CD4-positive, alpha-beta T cell treated with Interleukin-21 for 1 hour (primary cell): ENCODE results near the gene MBD3.
A peak's percentile ranks its signal among the peaks of the same experiment; 100 is the strongest.
"Not testable (repeated sequence)": the region's sequence is repeated elsewhere in the genome, so short reads cannot be mapped to it uniquely, and the experiment has no call there.

ENCODE experiments used
- DNase-seq: peaks from one replicate; pipeline ENCODE4 v3.0.0-alpha.2; 2020

MBD3 gene

GRCh38 chr19:1568320-1569019 lies 24.2 kb downstream of the MBD3 start, which contains the start of gene MEX3D:
Gene MEX3D, minus strand, starts transcription at chr19:1568325. Its CDS starts 267 bp downstream, at chr19:1568058.
- DNase-seq = peak; percentile 85

DNA sequence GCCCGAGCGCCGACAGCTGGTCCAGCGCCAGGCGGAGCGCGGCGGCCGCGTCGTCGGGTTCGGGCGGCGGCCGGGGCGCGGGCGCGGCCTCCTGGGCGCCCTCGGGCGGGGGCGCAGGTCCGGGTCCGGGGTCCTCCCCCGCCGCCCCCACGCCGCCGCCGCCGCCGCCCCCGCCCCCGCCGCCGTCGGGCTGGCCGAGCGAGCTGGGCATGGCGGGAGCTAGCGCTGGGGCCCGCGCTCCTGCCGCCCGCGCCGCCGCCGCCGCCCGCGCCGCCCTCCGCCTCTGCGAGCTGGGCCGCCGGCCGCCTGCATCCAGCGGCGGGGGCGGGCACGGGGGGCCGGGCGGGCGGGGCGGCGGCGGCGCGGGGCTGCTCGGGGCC lies 24.8 kb downstream of the MBD3 start:
- DNase-seq = no peak

DNA sequence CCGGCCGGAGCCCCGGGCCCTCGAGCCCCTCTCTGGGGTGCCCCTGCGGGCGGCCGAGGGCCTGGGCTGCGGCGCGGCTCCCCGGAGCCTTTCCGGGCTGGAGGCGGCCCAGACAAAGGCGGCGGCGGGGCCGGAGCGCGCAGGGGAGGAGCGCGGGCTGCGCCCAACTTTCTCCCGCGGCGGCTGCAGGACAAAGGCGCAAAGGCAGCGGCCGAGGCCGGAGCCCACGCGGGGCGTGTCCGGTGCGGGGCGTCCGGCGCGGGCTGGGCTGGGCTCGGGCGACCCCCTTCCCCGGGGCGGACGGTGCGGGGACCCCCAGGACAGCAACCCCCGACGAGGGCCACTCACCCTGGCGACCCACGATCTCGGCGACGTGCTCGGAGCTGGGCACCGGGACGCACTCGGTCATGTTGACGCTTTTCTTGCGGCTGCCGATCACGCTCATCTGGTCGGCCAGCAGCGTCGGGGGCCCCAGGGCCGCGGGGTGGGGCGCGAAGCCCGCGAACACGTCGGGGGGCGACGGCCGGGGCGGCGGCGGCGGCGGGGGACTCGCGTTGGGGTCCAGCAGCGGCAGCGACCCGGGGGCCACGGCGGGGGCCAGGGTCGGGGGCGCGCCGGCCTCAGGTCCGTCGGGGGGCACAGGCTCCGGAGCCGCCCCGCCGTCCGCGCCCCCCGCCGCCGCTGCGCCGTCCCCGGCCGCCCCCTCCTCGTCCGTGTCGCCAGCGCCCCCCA lies 25.4 kb downstream of the MBD3 start:
- no peak for DNase-seq

DNA sequence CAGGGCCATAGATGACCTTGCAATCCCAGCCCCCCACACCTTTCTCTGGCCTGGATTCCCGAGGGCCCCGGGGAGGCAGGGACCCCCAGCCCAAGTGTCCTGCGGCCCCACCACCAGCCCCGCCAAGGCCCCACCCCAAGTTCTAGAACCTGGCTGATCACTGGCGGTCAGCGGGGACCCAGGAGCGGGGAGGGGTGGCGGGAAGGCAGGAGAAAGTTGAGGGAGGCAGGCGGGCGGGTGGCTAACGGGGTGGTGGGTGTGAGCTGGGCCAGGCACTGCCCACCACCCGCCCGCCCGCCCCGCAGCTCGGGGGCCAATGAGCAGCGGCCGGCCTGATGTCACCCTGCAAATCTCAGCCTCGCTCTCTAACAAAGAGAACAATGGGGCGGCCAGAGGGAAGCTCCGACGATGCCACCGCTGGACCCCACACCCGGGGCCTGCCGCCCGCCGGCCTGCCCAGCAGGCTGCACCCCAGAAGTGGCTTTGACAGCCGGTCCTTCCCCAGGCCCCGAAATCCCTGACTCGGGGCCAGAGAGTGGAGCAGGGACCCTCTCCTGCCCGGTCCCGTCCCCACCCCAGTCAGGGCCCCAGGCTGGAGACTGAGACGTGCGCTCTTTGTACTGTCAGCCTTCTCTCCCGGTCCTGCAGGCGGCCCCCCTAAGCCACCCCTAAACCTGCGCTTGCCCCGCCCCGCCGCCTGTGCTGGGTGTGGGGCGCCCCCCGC lies 26.1 kb downstream of the MBD3 start:
- no peak for DNase-seq

GRCh38 chr19:1563251-1563650 lies 29.4 kb downstream of the MBD3 start:
- no peak for DNase-seq

GRCh38 chr19:1561236-1561842 lies 31.3 kb downstream of the MBD3 start:
- no peak for DNase-seq

- no peak for DNase-seq
Measured at GRCh38 chr19:1560286-1560882, 32.3 kb downstream of the MBD3 start.

GRCh38 chr19:1558552-1558951 lies 34.1 kb downstream of the MBD3 start:
- DNase-seq = no peak

- no peak for DNase-seq
Measured at GRCh38 chr19:1556390-1557070, 36.1 kb downstream of the MBD3 start.

- DNase-seq = no peak
Measured at GRCh38 chr19:1555487-1556389, 36.9 kb downstream of the MBD3 start.

GRCh38 chr19:1554968-1555367 lies 37.7 kb downstream of the MBD3 start:
- no peak for DNase-seq

DNA sequence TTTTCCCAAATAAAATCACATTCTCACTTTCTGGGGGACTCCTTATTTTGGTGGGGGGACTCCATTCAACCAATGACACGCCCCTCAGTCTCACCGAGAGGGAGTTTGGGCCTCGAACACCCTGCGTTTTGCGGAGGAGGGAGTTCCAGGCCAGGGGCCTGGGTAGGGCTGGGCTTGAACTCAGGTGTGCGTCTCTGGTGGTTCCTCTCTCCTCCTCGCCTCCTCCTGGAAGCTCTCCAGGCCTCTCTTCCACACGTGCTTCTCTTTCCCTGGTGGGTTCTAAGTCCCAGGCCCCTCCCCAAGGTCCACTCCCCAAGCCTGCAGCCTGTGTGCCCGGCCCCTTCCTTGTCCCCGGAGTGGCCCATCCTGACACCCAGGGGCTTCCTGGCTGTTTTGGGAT lies 39.2 kb downstream of the MBD3 start:
- DNase-seq = no peak

DNA sequence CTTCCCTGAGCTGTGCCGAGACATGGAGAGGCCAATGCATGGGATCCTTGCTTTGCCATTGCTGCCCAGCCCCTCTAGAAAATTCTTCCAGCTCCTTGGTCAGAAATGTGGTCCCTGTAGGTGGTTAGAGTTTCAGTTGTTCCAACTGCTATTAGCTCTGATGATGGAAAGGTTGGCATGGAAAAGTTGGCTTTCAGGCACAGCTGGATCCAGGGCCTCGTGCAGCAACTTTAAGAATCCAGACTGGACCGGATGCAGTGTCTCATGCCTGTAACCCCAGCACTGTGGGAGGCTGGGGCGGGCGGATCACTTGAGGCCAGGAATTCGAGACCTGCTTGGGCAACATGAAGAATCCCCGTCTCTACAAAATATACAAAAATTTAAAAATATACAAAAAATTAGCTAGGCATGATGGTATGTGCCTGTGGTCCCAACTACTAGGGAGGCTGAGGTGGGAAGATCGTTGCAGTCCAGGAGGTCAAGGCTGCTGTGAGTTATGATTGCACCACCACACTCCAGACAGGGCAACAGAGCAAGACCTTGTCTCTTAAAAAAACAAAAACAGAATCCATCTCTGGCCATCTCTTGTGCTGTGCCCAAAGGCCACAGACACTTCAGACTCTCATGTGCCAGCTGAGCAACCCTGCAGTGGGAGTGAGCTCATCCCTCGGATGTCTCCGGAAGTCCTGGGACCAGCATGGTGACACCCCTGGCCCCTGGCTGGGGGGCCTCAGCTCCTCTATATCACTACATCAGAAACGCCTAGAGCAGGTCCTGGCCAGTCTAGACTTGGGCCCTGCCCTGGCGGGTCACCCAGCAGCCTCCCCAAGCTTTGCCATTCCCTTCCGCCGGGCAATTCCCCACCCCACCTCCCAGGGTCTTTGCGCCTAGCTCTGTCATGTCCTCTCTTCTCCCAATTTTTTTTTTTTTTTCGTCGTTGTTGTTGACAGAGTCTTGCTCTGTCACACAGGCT lies 41.3 kb downstream of the MBD3 start:
- DNase-seq = no peak

DNA sequence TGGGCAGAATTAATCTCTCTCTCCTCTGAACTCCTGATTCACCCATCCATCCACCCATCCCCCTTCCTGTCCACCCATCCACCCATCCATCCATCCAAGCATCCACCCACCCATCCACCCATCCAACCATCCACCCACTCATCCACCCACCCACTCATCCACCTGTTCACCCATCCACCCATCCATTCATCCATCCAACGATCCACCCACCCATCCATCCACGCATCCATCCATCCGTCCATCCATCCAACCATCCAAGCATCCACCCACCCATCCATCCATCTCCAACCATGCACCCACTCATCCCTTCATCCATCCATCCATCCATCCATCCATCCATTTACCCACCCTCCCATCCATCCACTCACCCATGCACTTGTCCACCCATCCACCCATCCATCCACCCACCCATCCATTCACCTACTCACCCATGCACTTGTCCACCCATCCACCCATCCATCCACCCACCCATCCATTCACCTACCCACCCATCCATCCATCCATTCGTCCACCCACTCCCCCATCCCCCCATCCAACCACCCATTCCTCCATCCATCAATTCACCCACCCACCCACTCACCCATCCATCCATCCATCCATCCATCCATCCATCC lies 43.2 kb downstream of the MBD3 start:
- no peak for DNase-seq

DNA sequence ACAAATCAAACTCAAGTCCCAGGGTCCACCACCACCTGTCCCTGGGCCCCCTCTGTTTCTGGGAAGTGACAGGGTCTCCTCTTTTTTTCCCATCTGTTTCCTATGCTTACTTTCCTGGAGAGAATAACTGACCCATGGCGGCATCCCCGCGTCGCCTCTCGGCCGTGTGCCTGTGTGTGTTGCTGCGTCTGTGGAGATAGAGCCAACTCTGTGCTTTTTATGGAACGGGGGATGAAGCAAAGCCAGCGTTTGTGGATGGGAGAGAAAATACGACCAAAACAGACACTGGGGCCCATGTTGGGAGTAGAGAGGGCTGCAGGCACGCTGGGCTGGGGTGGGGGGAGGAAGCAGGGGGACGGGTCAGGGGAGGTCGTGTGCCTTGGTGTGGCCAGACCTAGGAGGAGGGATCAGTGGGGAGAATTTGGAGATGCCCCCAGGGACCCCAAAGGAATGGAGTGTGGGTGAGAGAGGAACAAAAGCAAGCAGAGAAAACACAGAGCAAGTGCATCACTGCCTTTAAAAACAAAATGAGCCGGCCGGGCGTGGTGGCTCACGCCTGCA lies 52.2 kb downstream of the MBD3 start:
- DNase-seq = no peak

- DNase-seq = not testable (repeated sequence)
Measured at GRCh38 chr19:1539749-1540148, 52.9 kb downstream of the MBD3 start.

DNA sequence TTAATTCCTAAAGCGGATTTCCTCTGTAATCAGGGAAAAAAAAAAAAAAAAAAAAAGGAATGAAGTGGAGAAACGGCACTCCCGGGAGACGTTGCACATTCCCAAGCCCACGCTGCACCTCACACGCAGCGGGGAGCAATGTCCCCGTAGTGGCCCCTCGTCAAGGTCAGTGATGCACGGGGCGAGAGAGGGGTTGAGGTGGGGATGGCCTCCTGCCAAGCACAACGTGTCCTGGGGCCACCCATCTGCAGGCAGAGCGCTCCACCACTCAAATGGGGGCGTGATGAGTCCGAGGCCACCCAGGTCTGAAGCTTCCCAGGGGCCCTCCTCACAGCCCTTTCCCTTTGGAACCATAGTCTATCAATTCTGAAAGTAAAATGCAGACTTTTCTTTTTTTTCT lies 53.7 kb downstream of the MBD3 start:
- no peak for DNase-seq

DNA sequence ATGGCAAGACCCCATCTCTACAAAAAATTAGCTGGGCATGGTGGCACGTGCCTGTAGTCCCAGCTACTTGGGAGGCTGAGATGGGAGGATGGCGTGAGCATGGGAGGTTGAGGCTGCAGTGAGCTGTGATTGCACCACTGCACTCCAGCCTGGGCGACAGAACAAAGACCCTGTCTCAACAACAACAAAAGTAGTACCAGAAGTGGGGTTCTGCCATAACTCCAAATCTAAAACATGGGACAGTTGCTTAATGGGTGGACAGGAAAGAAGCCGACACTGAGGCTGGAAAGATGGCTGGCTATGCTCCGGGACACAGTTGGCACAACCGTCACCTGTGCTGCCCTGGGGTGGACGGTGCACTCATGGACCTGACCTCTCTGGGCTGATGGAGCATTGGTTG lies 57.0 kb downstream of the MBD3 start:
- not testable (repeated sequence) for DNase-seq

GRCh38 chr19:1534972-1535371 lies 57.7 kb downstream of the MBD3 start:
- DNase-seq = no peak
